H1 (cell line): Measurements from ENCODE around the gene GPX6. TPM values are rescaled to one million over a fixed set of nuclear protein-coding genes. Genes with fewer than 3 reads are reported as not detected.

ENCODE experiments used
- CTCF ChIA-PET: fragments of 300-600 bp; sonication (Branson Sonifier 250); formaldehyde crosslinking; loops from one replicate; lab custom pipeline; 2021; ENCODE audit not compliant: partially characterized antibody; lab: Charles Lee
- POLR2A ChIA-PET: fragments of 300-600 bp; sonication (Branson Sonifier 250); formaldehyde crosslinking; loops from one replicate; lab custom pipeline; 2021; ENCODE audit warnings: inconsistent platforms; ENCODE audit not compliant: partially characterized antibody; lab: Charles Lee
- DNase-seq, 2 experiments: peaks; one replicate each; pipeline versions ENCODE4 v3.0.0 to v3.0.0-alpha.2; 2010 to 2022; ENCODE audit warnings: low spot score in 2 of 2, low read depth in 1 of 2, mixed read lengths in 1 of 2
- FAIRE-seq: peaks from 2 replicates; lab custom pipeline; 2011; peaks lifted over from hg19 to GRCh38; lab: Jason Lieb, UNC
- H2AFZ ChIP-seq: 2 replicates; pipeline ENCODE4 v1.8.1; 2012; ENCODE audit warnings: low read length, inconsistent platforms
- H2AK5ac ChIP-seq: 2 replicates; pipeline ENCODE4 v1.6.1; 2013; ENCODE audit warnings: low read depth, low read length
- H2BK120ac ChIP-seq: replicated peaks from 2 replicates; pipeline ENCODE3; 2013; ENCODE audit warnings: low read depth, low read length, inconsistent platforms
- H2BK12ac ChIP-seq: 2 replicates; pipeline ENCODE4 v1.6.1; 2013; ENCODE audit warnings: low read depth, low read length
- H2BK15ac ChIP-seq: 2 replicates; pipeline ENCODE4 v1.6.1; 2013; ENCODE audit warnings: low read length
- H2BK20ac ChIP-seq: 2 replicates; pipeline ENCODE4 v1.6.1; 2013; ENCODE audit warnings: low read length
- H2BK5ac ChIP-seq: 2 replicates; pipeline ENCODE4 v1.6.1; 2013; ENCODE audit warnings: low read depth, low read length
- H3K14ac ChIP-seq: 2 replicates; pipeline ENCODE4 v1.6.1; 2013; ENCODE audit warnings: inconsistent platforms; ENCODE audit not compliant: insufficient read length
- H3K18ac ChIP-seq: 2 replicates; pipeline ENCODE4 v1.6.1; 2013; ENCODE audit warnings: low read length; ENCODE audit errors: extremely low read depth
- H3K23ac ChIP-seq: 2 replicates; pipeline ENCODE4 v1.6.1; 2013; ENCODE audit warnings: inconsistent platforms; ENCODE audit not compliant: insufficient read length
- H3K23me2 ChIP-seq: 2 replicates; pipeline ENCODE4 v1.6.1; 2013; ENCODE audit warnings: low read depth, low read length
- H3K27ac ChIP-seq: 2 replicates; pipeline ENCODE4 v1.6.1; 2011; ENCODE audit warnings: low read depth, low read length, inconsistent platforms
- H3K27me3 ChIP-seq, 4 experiments: replicated peaks in 1 of 4; 1 replicate in 1 of 4; 2 replicates in 3 of 4; pipeline versions ENCODE4 v1.6.1 to v1.8.1; 2011 to 2013; ENCODE audit warnings: low read length in 3 of 4, mild to moderate bottlenecking in 3 of 4, inconsistent platforms in 2 of 4, mixed read lengths in 2 of 4, moderate library complexity in 1 of 4; ENCODE audit not compliant: control insufficient read depth in 3 of 4, insufficient read depth in 3 of 4; ENCODE audit errors: extremely low read depth in 1 of 4
- H3K36me3 ChIP-seq, 4 experiments: 2 replicates each; pipeline versions ENCODE4 v1.6.1 to v1.8.1; 2011 to 2013; ENCODE audit warnings: mild to moderate bottlenecking in 4 of 4, low read length in 3 of 4, moderate library complexity in 2 of 4, control low read depth in 1 of 4, inconsistent platforms in 1 of 4; ENCODE audit not compliant: insufficient read depth in 4 of 4, control insufficient read depth in 2 of 4
- H3K4ac ChIP-seq: replicated peaks from 2 replicates; pipeline ENCODE3; 2013; ENCODE audit warnings: low read length, low read depth, mixed read lengths, inconsistent platforms; ENCODE audit not compliant: insufficient read length
- H3K4me1 ChIP-seq, 4 experiments: replicated peaks in 1 of 4; 1 replicate in 1 of 4; 2 replicates in 3 of 4; pipeline versions ENCODE4 v1.6.1 to v1.8.1; 2011 to 2013; ENCODE audit warnings: low read length in 3 of 4, inconsistent platforms in 2 of 4, mixed read lengths in 1 of 4; ENCODE audit not compliant: insufficient read depth in 4 of 4, control insufficient read depth in 3 of 4
- H3K4me2 ChIP-seq, 2 experiments: 2 replicates each; pipeline versions ENCODE4 v1.6.1 to v1.8.1; 2011 to 2013; ENCODE audit warnings: low read depth in 2 of 2, low read length in 2 of 2, control low read depth in 1 of 2, inconsistent platforms in 1 of 2, mild to moderate bottlenecking in 1 of 2; ENCODE audit not compliant: insufficient read depth in 1 of 2
- H3K4me3 ChIP-seq, 4 experiments: fragments of 200-600, 300-600 bp in 1 of 4; sonication (generic), shearing (Covaris generic), sonication (Bioruptor Twin) in 1 of 4; 2 replicates each; pipeline versions ENCODE4 v1.5.1 to v1.8.1; 2011 to 2016; ENCODE audit warnings: low read length in 4 of 4, low read depth in 3 of 4, control low read depth in 2 of 4, inconsistent platforms in 2 of 4, mild to moderate bottlenecking in 2 of 4, mixed read lengths in 1 of 4, moderate library complexity in 1 of 4; ENCODE audit not compliant: insufficient read depth in 2 of 4; ENCODE audit errors: extremely low read depth in 1 of 4
- H3K56ac ChIP-seq: replicated peaks from 2 replicates; pipeline ENCODE3; 2013; ENCODE audit warnings: low read depth, mild to moderate bottlenecking, mixed read lengths, low read length, inconsistent platforms; ENCODE audit not compliant: insufficient read length
- H3K79me1 ChIP-seq: 2 replicates; pipeline ENCODE4 v1.6.1; 2013; ENCODE audit warnings: low read depth, low read length, control low read depth
- H3K79me2 ChIP-seq, 2 experiments: 2 replicates each; pipeline versions ENCODE4 v1.6.1 to v1.8.1; 2012 to 2013; ENCODE audit warnings: low read length in 2 of 2, mild to moderate bottlenecking in 2 of 2, inconsistent platforms in 1 of 2; ENCODE audit not compliant: insufficient read depth in 2 of 2, control insufficient read depth in 1 of 2
- H3K9ac ChIP-seq, 4 experiments: replicated peaks in 1 of 4; 1 replicate in 1 of 4; 2 replicates in 3 of 4; pipeline versions ENCODE4 v1.6.1 to v1.8.1; 2011 to 2013; ENCODE audit warnings: low read depth in 3 of 4, low read length in 3 of 4, control low read depth in 2 of 4, mild to moderate bottlenecking in 2 of 4, moderate library complexity in 2 of 4, inconsistent platforms in 1 of 4; ENCODE audit errors: extremely low read depth in 1 of 4
- H3K9me3 ChIP-seq, 2 experiments: 2 replicates each; pipeline versions ENCODE4 v1.6.1 to v1.8.1; 2012 to 2013; ENCODE audit warnings: mild to moderate bottlenecking in 2 of 2, moderate library complexity in 2 of 2, control low read depth in 1 of 2, inconsistent platforms in 1 of 2, low read depth in 1 of 2, low read length in 1 of 2, mixed read lengths in 1 of 2; ENCODE audit not compliant: insufficient read depth in 2 of 2
- H4K20me1 ChIP-seq, 2 experiments: replicated peaks in 1 of 2; 2 replicates each; pipeline versions ENCODE3 to v1.8.1; 2011 to 2013; ENCODE audit warnings: inconsistent platforms in 2 of 2, low read length in 2 of 2, mild to moderate bottlenecking in 1 of 2; ENCODE audit not compliant: insufficient read depth in 2 of 2, control insufficient read depth in 1 of 2
- H4K5ac ChIP-seq: 2 replicates; pipeline ENCODE4 v1.6.1; 2013; ENCODE audit warnings: low read length, low read depth, mixed read lengths, inconsistent platforms; ENCODE audit not compliant: insufficient read length
- H4K8ac ChIP-seq: 2 replicates; pipeline ENCODE4 v1.8.0; 2013; ENCODE audit warnings: mild to moderate bottlenecking, moderate library complexity, low read length, inconsistent platforms; ENCODE audit not compliant: insufficient read depth; ENCODE audit errors: extremely low read depth
- H4K91ac ChIP-seq: replicated peaks from 2 replicates; pipeline ENCODE3; 2013; ENCODE audit warnings: low read length, mixed read lengths, inconsistent platforms; ENCODE audit not compliant: insufficient read length
- KDM4A ChIP-seq: IDR thresholded peaks from one replicate; pipeline ENCODE4 v1.7.1; 2012; ENCODE audit warnings: low read depth, mild to moderate bottlenecking, moderate library complexity, low read length, inconsistent platforms; ENCODE audit not compliant: severe bottlenecking
- RNF2 ChIP-seq: fragments of 200-900, 300-1000 bp; sonication (generic); IDR thresholded peaks from 2 replicates; pipeline ENCODE4 v1.7.1; 2016; ENCODE audit warnings: borderline replicate concordance, low read depth, mild to moderate bottlenecking, antibody characterized with exemption, low read length; ENCODE audit not compliant: poor library complexity, severe bottlenecking; ENCODE audit errors: missing control alignments
- SRF ChIP-seq: IDR thresholded peaks from 2 replicates; pipeline ENCODE4 v1.6.1; 2011; ENCODE audit warnings: mild to moderate bottlenecking, low read depth, low read length, moderate library complexity
- WGBS, 2 experiments: shearing (Covaris generic) in 1 of 2; methylation state at CpG; one replicate each; pipeline versions ENCODE4 v1.1.6 to v1.1.7; 2013 to 2015; ENCODE audit warnings: low lambda C conversion rate in 2 of 2, mixed read lengths in 2 of 2, inconsistent platforms in 1 of 2, low coverage in 1 of 2, missing lambda C conversion rate in 1 of 2; ENCODE audit not compliant: insufficient replicate concordance in 2 of 2, insufficient coverage in 1 of 2, insufficient read length in 1 of 2; ENCODE audit errors: extremely low coverage in 1 of 2, missing lambda C conversion rate in 1 of 2; 5-methylcytosine and 5-hydroxymethylcytosine counted together
- polyA plus RNA-seq, 7 experiments: library from polyadenylated mRNA; depleted of rRNA in 3 of 7; stranded (reverse) in 5 of 7; unstranded in 2 of 7; fragments of >200 nt in 5 of 7; fragments of 200-250 nt in 2 of 7; gene quantifications; 1 replicate in 5 of 7; 2 replicates in 1 of 7; 4 replicates in 1 of 7; pipeline versions ENCODE4 v1.2.1 to v1.2.3, GENCODE V29; 2011 to 2013; ENCODE audit warnings: missing spikeins in 2 of 7, mixed read lengths in 2 of 7
- total RNA-seq: library from RNA; stranded (reverse); fragmentation: NEBNext Ultra II Directional; extraction: Animal tissue kit (Norgen Biotek cat#: 25700); gene quantifications from 2 replicates; pipeline ENCODE4 v1.2.1, GENCODE V29; 2021

The GPX6 gene
- total and polyA plus RNA-seq, 2 of the 8 experiments (the other 6 are each of a cell fraction or from before 2014, with no cell fraction given), result not detected

DNA sequence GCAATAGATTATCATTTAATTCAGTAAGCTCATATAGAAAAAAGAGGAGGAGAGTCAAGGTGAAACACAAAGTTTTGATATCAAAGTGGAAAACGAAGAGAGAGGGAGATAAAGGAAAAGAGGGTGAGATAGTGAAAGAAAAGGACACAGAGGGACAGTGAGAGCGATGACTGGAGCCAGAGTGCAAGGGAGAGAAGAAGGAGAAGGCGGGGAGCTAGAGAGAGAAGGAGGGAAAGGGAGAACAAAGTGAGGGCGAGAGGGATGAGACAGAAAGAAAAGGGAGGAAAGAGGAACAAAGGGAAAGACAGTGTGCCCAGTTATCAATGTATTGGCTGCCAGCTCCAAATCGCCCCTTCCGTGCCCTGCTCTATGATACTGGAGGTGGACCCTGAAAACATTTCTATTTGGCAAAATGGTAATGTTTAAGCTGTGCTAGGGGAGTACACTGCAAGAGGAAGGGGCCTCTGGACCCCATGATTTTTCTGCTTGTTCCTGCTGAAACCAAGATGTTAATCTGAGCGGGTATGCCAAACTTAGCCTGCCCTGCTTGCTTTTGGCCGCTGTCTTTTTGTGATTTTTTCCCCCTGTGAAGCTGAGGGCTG, 37.9 kb upstream of the GPX6 start:
- Histone ChIP-seq H3K27me3 (peaks cover 1 to 30% (median 20%) of the 10 kb centered on the region in 4 experiments), H3K36me3 (no peaks in the 10 kb centered on the region), H2AK5ac (no peak overlapping the region), H3K56ac (no peak overlapping the region), H3K23me2 (peaks cover 2% of the 10 kb centered on the region; the same call in 1 of the 2 replicates), H4K5ac (no peak overlapping the region), H3K18ac (no peak overlapping the region), H3K4me1 (peaks cover 0 to 6% (median 3%) of the 10 kb centered on the region in 4 experiments; a peak in 3 of 7 replicates), H2BK120ac (no peak overlapping the region), H3K4me3 (peak overlapping the region; percentile 42 to 65 (median 49)), H2BK15ac (no peak overlapping the region), H3K4ac (no peak overlapping the region), H3K27ac (no peak overlapping the region), H4K8ac (no peak overlapping the region), H4K20me1 (no peaks in the 10 kb centered on the region), H2AFZ (peak overlapping the region; percentile 96), H3K23ac (no peak overlapping the region), H2BK20ac (no peak overlapping the region), H3K79me2 (no peaks in the 10 kb centered on the region), H3K79me1 (no peaks in the 10 kb centered on the region), H3K9ac (peak overlapping the region in 2 of 4 experiments; percentile 10 to 24; a peak in 2 of 7 replicates), H3K4me2 (peak overlapping the region; percentile 74 to 86), H2BK12ac (no peak overlapping the region), H4K91ac (no peak overlapping the region), H2BK5ac (no peak overlapping the region), H3K14ac (no peak overlapping the region), H3K9me3 (no peaks in the 10 kb centered on the region)
- POLR2A ChIA-PET, result interaction anchor here (0.9 to 1.3 kb wide), 4 partner anchors 11 to 326 kb away, joined by 3 to 7 read pairs (median 3); no protein-coding TSS in a partner anchor
- DNase-seq, result no peak
- CTCF ChIA-PET, result interaction anchor here (0.9 to 3.2 kb wide), 3 partner anchors 11 to 32 kb away, joined by 3 to 17 read pairs (median 5); no protein-coding TSS in a partner anchor
- FAIRE-seq, result no peak
- peak; percentile 6 for TF ChIP-seq RNF2
- TF ChIP-seq SRF, result no peak
- TF ChIP-seq KDM4A, result peak; percentile 18
- WGBS, 2 experiments, result 15 to 82% methylated on average over 1 to 8 of the region's 8 CpGs
